ENCODE measurements around the gene SMYD3. TPM values are rescaled to one million over a fixed set of nuclear protein-coding genes. Genes with fewer than 3 reads are reported as not detected.

Gene SMYD3
- total and polyA plus RNA-seq, 2 donors (not counting 1 experiment from before 2014, with no cell fraction given): 9.7 to 37.2 TPM

DNA sequence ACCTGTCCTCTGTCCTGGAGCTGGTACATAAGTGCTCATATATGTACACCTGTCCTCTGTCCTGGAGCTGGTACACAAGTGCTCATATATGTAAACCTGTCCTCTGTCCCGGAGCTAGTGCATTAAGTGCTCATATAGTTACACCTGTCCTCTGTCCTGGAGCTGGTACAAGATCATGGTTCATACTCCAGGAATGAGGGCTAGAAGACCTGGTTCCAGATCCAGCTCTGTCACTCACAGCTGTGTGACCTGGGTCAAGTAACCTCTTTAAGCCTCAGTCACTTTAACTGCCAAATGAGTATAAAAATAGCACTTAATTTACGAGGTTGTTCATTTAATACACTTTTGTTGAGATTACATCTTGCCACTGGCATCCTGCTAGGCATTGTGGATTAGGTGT lies 28.0 kb downstream of the SMYD3 start:
- no peaks in the 10 kb centered on the region for H3K9me3 Mint-ChIP-seq (ENCODE audit: insufficient read depth)
- POLR2A ChIA-PET: interaction anchor here (0.7 kb wide), 1 partner anchor 35 kb away, joined by 9 read pairs; no protein-coding TSS in a partner anchor

DNA sequence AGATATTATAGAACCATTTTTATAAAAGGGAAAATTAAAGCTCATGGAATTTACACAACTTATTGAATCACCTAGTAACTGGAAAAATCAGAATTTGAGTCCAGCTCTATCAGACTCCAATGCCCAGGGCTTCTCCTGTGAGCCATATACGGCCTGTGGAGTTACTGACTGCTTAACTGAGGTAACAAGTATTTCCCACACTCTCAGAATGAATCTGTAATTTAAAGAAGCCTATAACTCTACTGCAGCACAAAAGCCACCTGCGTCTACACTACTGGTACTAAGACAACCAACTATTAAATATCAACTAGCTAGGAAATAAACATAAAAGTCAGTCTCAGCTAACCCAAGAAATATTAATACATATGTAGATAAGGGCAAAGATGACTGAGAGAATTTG lies 29.4 kb downstream of the SMYD3 start:
- CTCF ChIA-PET: no interaction called here
- no peaks in the 10 kb centered on the region for H3K36me3 ChIP-seq (replicated peaks in 1 of 2; ENCODE audit: control extremely low read depth in 1 of 2, control insufficient read depth in 1 of 2, extremely low read depth in 1 of 2, insufficient read depth in 2 of 2, low read length in 1 of 2)
- no peak overlapping the region for H3K4me2 ChIP-seq (replicated peaks; ENCODE audit: low read depth, low read length, poor library complexity, severe bottlenecking)
- no peak overlapping the region for H3K4me3 ChIP-seq (ENCODE audit: control extremely low read depth in 1 of 5, extremely low read depth in 1 of 5, insufficient read depth in 1 of 5, low read depth in 2 of 5, low read length in 4 of 5)
- H3K4me3 Mint-ChIP-seq: no peak overlapping the region
- H2AFZ ChIP-seq (ENCODE audit: insufficient read depth, low read depth, low read length, poor library complexity, severe bottlenecking): no peak overlapping the region
- POLR2A ChIA-PET: no interaction called here
- H3K27me3 ChIP-seq (replicated peaks in 1 of 4; ENCODE audit: control extremely low read depth in 1 of 4, control insufficient read depth in 3 of 4, insufficient read depth in 4 of 4, low read length in 3 of 4): no peaks in the 10 kb centered on the region
- H3K27ac ChIP-seq (ENCODE audit: low read length in 2 of 2): no peak overlapping the region
- intact Hi-C loops (cut with micrococcal nuclease): no loop called here
- DNase-seq (no peak), ATAC-seq (ENCODE audit: low read depth) (no peak)
- H3K27ac Mint-ChIP-seq: no peak overlapping the region
- no peaks in the 10 kb centered on the region for H3K9me3 ChIP-seq (ENCODE audit: control extremely low read depth in 1 of 3, control insufficient read depth in 2 of 3, insufficient read depth in 1 of 3, low read length in 2 of 3)
- WGBS (ENCODE audit: insufficient coverage): 100% methylated on average over 1 of the region's 2 CpGs
- TF ChIP-seq EZH2 (IDR thresholded peaks at IDR 0.05; ENCODE audit: borderline replicate concordance, insufficient read depth, low read depth, low read length, poor library complexity, severe bottlenecking): no peak
- TF ChIP-seq, protein P1, sequence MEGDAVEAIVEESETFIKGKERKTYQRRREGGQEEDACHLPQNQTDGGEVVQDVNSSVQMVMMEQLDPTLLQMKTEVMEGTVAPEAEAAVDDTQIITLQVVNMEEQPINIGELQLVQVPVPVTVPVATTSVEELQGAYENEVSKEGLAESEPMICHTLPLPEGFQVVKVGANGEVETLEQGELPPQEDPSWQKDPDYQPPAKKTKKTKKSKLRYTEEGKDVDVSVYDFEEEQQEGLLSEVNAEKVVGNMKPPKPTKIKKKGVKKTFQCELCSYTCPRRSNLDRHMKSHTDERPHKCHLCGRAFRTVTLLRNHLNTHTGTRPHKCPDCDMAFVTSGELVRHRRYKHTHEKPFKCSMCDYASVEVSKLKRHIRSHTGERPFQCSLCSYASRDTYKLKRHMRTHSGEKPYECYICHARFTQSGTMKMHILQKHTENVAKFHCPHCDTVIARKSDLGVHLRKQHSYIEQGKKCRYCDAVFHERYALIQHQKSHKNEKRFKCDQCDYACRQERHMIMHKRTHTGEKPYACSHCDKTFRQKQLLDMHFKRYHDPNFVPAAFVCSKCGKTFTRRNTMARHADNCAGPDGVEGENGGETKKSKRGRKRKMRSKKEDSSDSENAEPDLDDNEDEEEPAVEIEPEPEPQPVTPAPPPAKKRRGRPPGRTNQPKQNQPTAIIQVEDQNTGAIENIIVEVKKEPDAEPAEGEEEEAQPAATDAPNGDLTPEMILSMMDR (IDR thresholded peaks at IDR 0.05): no peak
- no peaks in the 10 kb centered on the region for H4K20me1 ChIP-seq (ENCODE audit: control insufficient read depth, insufficient read depth, low read length, poor library complexity, severe bottlenecking)
- H3K4me1 Mint-ChIP-seq: peaks cover 13% of the 10 kb centered on the region
- H3K4me1 ChIP-seq (ENCODE audit: control insufficient read depth in 2 of 2, insufficient read depth in 2 of 2, low read length in 2 of 2): peaks cover 5 to 6% of the 10 kb centered on the region in 2 donors
- peaks cover 24% of the 10 kb centered on the region for H3K79me2 ChIP-seq (ENCODE audit: control insufficient read depth, insufficient read depth, low read length)
- H3K9ac ChIP-seq (ENCODE audit: low read length): no peak overlapping the region
- no peaks in the 10 kb centered on the region for H3K9me3 Mint-ChIP-seq (ENCODE audit: insufficient read depth)
- H3K27me3 Mint-ChIP-seq: no peaks in the 10 kb centered on the region

More for the DNA sequence above, 28.0 kb downstream of the SMYD3 start:
- Histone ChIP-seq H3K27ac (ENCODE audit: low read length in 2 of 2) (no peak overlapping the region), H3K27me3 (replicated peaks in 1 of 4; ENCODE audit: control extremely low read depth in 1 of 4, control insufficient read depth in 3 of 4, insufficient read depth in 4 of 4, low read length in 3 of 4) (no peaks in the 10 kb centered on the region), H3K79me2 (ENCODE audit: control insufficient read depth, insufficient read depth, low read length) (peaks cover 24% of the 10 kb centered on the region), H3K9ac (ENCODE audit: low read length) (no peak overlapping the region), H3K4me3 (ENCODE audit: control extremely low read depth in 1 of 5, extremely low read depth in 1 of 5, insufficient read depth in 1 of 5, low read depth in 2 of 5, low read length in 4 of 5) (no peak overlapping the region), H3K4me2 (replicated peaks; ENCODE audit: low read depth, low read length, poor library complexity, severe bottlenecking) (no peak overlapping the region), H3K36me3 (replicated peaks in 1 of 2; ENCODE audit: control extremely low read depth in 1 of 2, control insufficient read depth in 1 of 2, extremely low read depth in 1 of 2, insufficient read depth in 2 of 2, low read length in 1 of 2) (no peaks in the 10 kb centered on the region), H3K9me3 (ENCODE audit: control extremely low read depth in 1 of 3, control insufficient read depth in 2 of 3, insufficient read depth in 1 of 3, low read length in 2 of 3) (no peaks in the 10 kb centered on the region), H2AFZ (ENCODE audit: insufficient read depth, low read depth, low read length, poor library complexity, severe bottlenecking) (no peak overlapping the region), H3K4me1 (ENCODE audit: control insufficient read depth in 2 of 2, insufficient read depth in 2 of 2, low read length in 2 of 2) (peaks cover 13 to 17% of the 10 kb centered on the region in 2 donors), H4K20me1 (ENCODE audit: control insufficient read depth, insufficient read depth, low read length, poor library complexity, severe bottlenecking) (no peaks in the 10 kb centered on the region)
- no peak for ATAC-seq (ENCODE audit: low read depth)
- H3K4me1 Mint-ChIP-seq: peaks cover 22% of the 10 kb centered on the region
- no peak overlapping the region for H3K4me3 Mint-ChIP-seq
- CTCF ChIA-PET: no interaction called here
- TF ChIP-seq, protein P1 (IDR thresholded peaks at IDR 0.05): no peak
- TF ChIP-seq EZH2 (IDR thresholded peaks at IDR 0.05; ENCODE audit: borderline replicate concordance, insufficient read depth, low read depth, low read length, poor library complexity, severe bottlenecking): no peak
- DNase-seq: no peak
- H3K27ac Mint-ChIP-seq: no peak overlapping the region
- WGBS (ENCODE audit: insufficient coverage): 100% methylated on average over 1 of the region's 2 CpGs
- intact Hi-C loops (cut with micrococcal nuclease): no loop called here
- H3K27me3 Mint-ChIP-seq: no peaks in the 10 kb centered on the region
